GM13977 (cell line): Measurements from ENCODE around the gene GEMIN4.
"Not testable (repeated sequence)": the region's sequence is repeated elsewhere in the genome, so short reads cannot be mapped to it uniquely, and the experiment has no call there.

Source experiments
- DNase-seq: peaks from one replicate; pipeline ENCODE4 v3.0.0; 2012; ENCODE audit warnings: low spot score
- CTCF ChIP-seq: IDR thresholded peaks from 2 replicates; pipeline ENCODE4 v1.5.1; 2012; ENCODE audit warnings: mild to moderate bottlenecking, control low read depth; ENCODE audit not compliant: insufficient read depth; ENCODE audit errors: extremely low read depth, missing control alignments
- in situ Hi-C: fragments of 300-500 bp; cut with MboI; formaldehyde crosslinking; loops from one replicate; pipeline ENCODE4 v1.12.0; 2022; ENCODE audit warnings: low sequenced_read_pairs, low pct_unique_long_range_greater_than_20kb, mixed read lengths, inconsistent platforms; ENCODE audit not compliant: unreplicated experiment

GEMIN4 gene

GRCh38 chr17:789160-789840 lies 37.2 kb upstream of the GEMIN4 start:
- DNase-seq, result no peak
- no peak for TF ChIP-seq CTCF
- in situ Hi-C loops, result loop anchor here (10.0 kb wide), 1 partner anchor 196 kb away; no protein-coding TSS in a partner anchor

- no peak for DNase-seq
- in situ Hi-C loops, result loop anchor here (10.0 kb wide), 1 partner anchor 196 kb away; no protein-coding TSS in a partner anchor
- no peak for TF ChIP-seq CTCF
Measured at GRCh38 chr17:788551-788950, 36.5 kb upstream of the GEMIN4 start.

- TF ChIP-seq CTCF, result no peak
- DNase-seq, result no peak
- in situ Hi-C loops, result loop anchor here (10.0 kb wide), 1 partner anchor 197 kb away; no protein-coding TSS in a partner anchor
Measured at GRCh38 chr17:787641-788221, 35.7 kb upstream of the GEMIN4 start.

GRCh38 chr17:785901-786300 lies 33.8 kb upstream of the GEMIN4 start:
- in situ Hi-C loops, result loop anchor here (10.0 kb wide), 1 partner anchor 199 kb away; no protein-coding TSS in a partner anchor

GRCh38 chr17:784143-784542 lies 32.1 kb upstream of the GEMIN4 start:
- no peak for DNase-seq
- in situ Hi-C loops, result loop anchor here (10.0 kb wide), 1 partner anchor 201 kb away; no protein-coding TSS in a partner anchor
- no peak for TF ChIP-seq CTCF

More at GRCh38 chr17:785901-786300, 33.8 kb upstream of the GEMIN4 start:
- not testable (repeated sequence) for DNase-seq

GRCh38 chr17:781805-782731 lies 30.0 kb upstream of the GEMIN4 start, which contains the start of the genes GLOD4 and MRM3:
Gene GLOD4, minus strand, starts transcription at chr17:782280. Its CDS starts 25 bp downstream, at chr17:782255.
Gene MRM3, plus strand, starts transcription at chr17:782353. Its CDS starts 26 bp downstream, at chr17:782379.
- in situ Hi-C loops, result loop anchor here (10.0 kb wide), 1 partner anchor 203 kb away; no protein-coding TSS in a partner anchor
- DNase-seq, result peak; percentile 98
- no peak for TF ChIP-seq CTCF
